Adrenal gland (tissue), 12 donors: ENCODE measurements around the gene SPATA19. TPM values are rescaled to one million over a fixed set of nuclear protein-coding genes. Genes with fewer than 3 reads are reported as not detected.

Experiments used
- DNase-seq, 7 donors: peaks; one replicate each; pipeline ENCODE4 v3.0.0-alpha.2; 2019 to 2020
- H3K27ac ChIP-seq, 5 donors: fragments of 200-600 bp; sonication (generic) in 4 of 5; 1 replicate in 3 of 5; 2 replicates in 2 of 5; pipeline versions ENCODE4 v1.5.1 to v1.8.0; 2016 to 2020; ENCODE audit warnings: mild to moderate bottlenecking in 1 of 5
- H3K27me3 ChIP-seq: fragments of 200-600 bp; 2 replicates; pipeline ENCODE4 v1.8.0; 2021
- H3K36me3 ChIP-seq, 2 donors: fragments of 200-600 bp; replicated peaks in 1 of 2; 1 replicate in 1 of 2; 2 replicates in 1 of 2; pipeline versions ENCODE4 v1.5.1 to v1.8.0; 2018 to 2022
- H3K4me1 ChIP-seq, 2 donors: fragments of 200-600 bp; replicated peaks in 1 of 2; 1 replicate in 1 of 2; 2 replicates in 1 of 2; pipeline versions ENCODE4 v1.5.1 to v1.8.0; 2018 to 2021
- H3K4me3 ChIP-seq, 4 donors: fragments of 200-600 bp; sonication (generic) in 3 of 4; one replicate each; pipeline ENCODE4 v1.5.1; 2016 to 2018
- H3K9me3 ChIP-seq, 3 donors: fragments of 200-600 bp; sonication (generic) in 1 of 3; replicated peaks in 1 of 3; 1 replicate in 2 of 3; 2 replicates in 1 of 3; pipeline versions ENCODE4 v1.5.1 to v1.8.0; 2016 to 2021
- CTCF ChIP-seq, 6 experiments: fragments of 450-650 bp in 4 of 6; fragments of 200-600 bp in 2 of 6; sonication (generic) in 1 of 6; IDR thresholded peaks; 1 replicate in 5 of 6; 2 replicates in 1 of 6; pipeline versions ENCODE4 v1.5.1 to v1.8.0; 2016 to 2021; ENCODE audit warnings: antibody characterized with exemption in 6 of 6, mild to moderate bottlenecking in 2 of 6, moderate library complexity in 1 of 6
- POLR2A ChIP-seq, 2 donors: fragments of 450-650 bp; IDR thresholded peaks; one replicate each; pipeline ENCODE4 v1.6.1; 2017; ENCODE audit warnings: antibody characterized with exemption in 2 of 2, mild to moderate bottlenecking in 2 of 2, moderate library complexity in 1 of 2
- WGBS, 4 donors: extraction: QIAGEN DNeasy Blood & Tissue Kit in 2 of 4; methylation state at CpG; one replicate each; pipeline versions ENCODE4 v1.1.5 to v1.1.7; 2013 to 2017; 5-methylcytosine and 5-hydroxymethylcytosine counted together
- intact Hi-C, 2 donors: fragments of 100-400 bp; cut with DNase I; formaldehyde crosslinking; loops; one replicate each; pipeline versions ENCODE4 v1.14.1 to v1.15.0; 2022 to 2023
- polyA plus RNA-seq, 3 donors: library from polyadenylated mRNA; stranded (reverse); fragments of 200-250 nt in 2 of 3; fragments of 350-450 nt in 1 of 3; fragmentation: Illumina TruSeq in 1 of 3; extraction: RNeasy Lipid Tissue Mini Kit (QIAGEN cat#74804) in 1 of 3; gene quantifications; one replicate each; pipeline ENCODE4 v1.2.3, GENCODE V29; 2013 to 2014
- total RNA-seq, 9 donors: library from RNA; depleted of rRNA in 4 of 9; stranded (reverse); fragments of >200 nt in 4 of 9; fragments of 120-200 nt in 1 of 9; fragmentation: NEBNext Ultra II Directional in 1 of 9; extraction: Animal tissue kit (Norgen Biotek cat#: 25700) in 1 of 9; gene quantifications; one replicate each; pipeline versions ENCODE4 v1.1.0 to v1.2.4, GENCODE V29; 2013 to 2023
- donor health status: healthy with polysubstance abuse.
- donor health status: Bipolar disorder and iron deficiency.
- donor health status: DM: yes; HTN: yes; CAD: no.
- donor health status: DM: no; HTN: no; CAD: no.
- donor health status: DM: no; HTN: no; CAD: no.
- donor health status: DM: yes; HTN: yes; CAD: no.

SPATA19 gene
- total and polyA plus RNA-seq, 12 donors, result not detected

DNA sequence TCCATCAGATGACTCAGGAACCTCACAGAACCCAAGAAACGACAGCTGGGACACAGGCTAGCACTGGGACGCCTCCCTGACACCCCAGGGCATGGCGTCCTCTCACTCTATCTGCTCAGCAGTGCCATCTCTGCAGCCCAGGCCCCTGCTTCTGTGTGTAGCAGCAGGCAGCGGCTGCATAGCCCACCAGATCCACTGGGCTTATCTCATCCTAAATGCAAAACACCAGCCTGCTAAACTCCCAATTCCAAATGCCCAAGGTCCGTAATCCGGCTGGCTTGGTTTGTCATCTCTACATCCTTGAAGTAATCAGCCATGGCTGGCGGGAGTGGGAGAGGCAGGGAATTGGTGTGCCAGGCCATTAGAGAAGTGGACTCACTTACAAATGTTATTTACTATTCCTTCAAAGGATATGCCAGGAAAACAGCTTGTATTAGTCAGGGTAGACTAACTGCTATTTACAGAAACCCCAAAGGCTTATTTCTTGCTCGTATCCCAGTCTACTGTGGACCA is 30.7 kb downstream of the SPATA19 start:
- WGBS, 4 donors, result 52 to 59% (median 55%) methylated on average over 7 to 8 of the region's 8 CpGs
- no peak for TF ChIP-seq CTCF (IDR thresholded peaks at IDR 0.05)
- no peak for TF ChIP-seq POLR2A (IDR thresholded peaks at IDR 0.05)
- Histone ChIP-seq H3K4me1 (no peaks in the 10 kb centered on the region), H3K4me3 (no peak overlapping the region), H3K36me3 (no peaks in the 10 kb centered on the region), H3K27ac (no peak overlapping the region), H3K9me3 (no peaks in the 10 kb centered on the region), H3K27me3 (no peaks in the 10 kb centered on the region)
- DNase-seq, result no peak
- intact Hi-C loops, result no loop called here

GRCh38 chr11:133811850-133812685 is 33.2 kb downstream of the SPATA19 start:
- no peaks in the 10 kb centered on the region for H3K36me3 ChIP-seq
- H3K4me3 ChIP-seq, result no peak overlapping the region
- no peak for DNase-seq
- no peaks in the 10 kb centered on the region for H3K9me3 ChIP-seq
- H3K27me3 ChIP-seq, result no peaks in the 10 kb centered on the region
- 52 to 69% (median 59%) methylated on average over 10 of the region's 10 CpGs for WGBS, 4 donors
- intact Hi-C loops, result no loop called here
- no peak for TF ChIP-seq POLR2A (IDR thresholded peaks at IDR 0.05)
- TF ChIP-seq CTCF (IDR thresholded peaks at IDR 0.05), result no peak
- no peaks in the 10 kb centered on the region for H3K4me1 ChIP-seq
- no peak overlapping the region for H3K27ac ChIP-seq

DNA sequence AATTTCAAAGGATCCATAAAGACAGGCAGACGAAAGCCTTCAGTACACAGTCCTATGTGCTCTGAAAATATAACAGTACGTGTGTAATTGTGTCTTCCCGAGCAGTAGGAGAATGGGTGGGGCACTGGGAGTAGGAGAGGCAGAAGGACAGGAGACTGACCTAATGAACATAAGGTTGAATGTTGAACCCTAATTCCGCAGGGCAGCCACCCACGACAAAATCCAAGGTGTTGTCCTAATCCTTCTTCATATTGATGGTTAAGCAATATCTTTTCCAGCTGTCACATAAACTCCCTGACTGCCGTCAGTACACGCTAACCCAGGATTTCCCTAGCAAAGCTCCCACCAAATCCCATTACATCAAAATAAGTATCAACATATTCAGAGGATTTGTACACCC is 34.5 kb downstream of the SPATA19 start:
- no peaks in the 10 kb centered on the region for H3K4me1 ChIP-seq
- TF ChIP-seq POLR2A (IDR thresholded peaks at IDR 0.05) (no peak), CTCF (IDR thresholded peaks at IDR 0.05) (no peak)
- WGBS, 4 donors, result 70 to 80% (median 76%) methylated on average over 7 of the region's 7 CpGs
- no peaks in the 10 kb centered on the region for H3K27me3 ChIP-seq
- no peak overlapping the region for H3K4me3 ChIP-seq
- H3K27ac ChIP-seq, result no peak overlapping the region
- H3K36me3 ChIP-seq, result no peaks in the 10 kb centered on the region
- no peak for DNase-seq
- H3K9me3 ChIP-seq, result no peaks in the 10 kb centered on the region
- intact Hi-C loops, result no loop called here

- no peak for DNase-seq
- intact Hi-C loops, result no loop called here
- 49 to 61% (median 52%) methylated on average over 23 of the region's 23 CpGs for WGBS, 4 donors
- Histone ChIP-seq H3K27me3 (no peaks in the 10 kb centered on the region), H3K4me3 (no peak overlapping the region), H3K27ac (no peak overlapping the region), H3K9me3 (no peaks in the 10 kb centered on the region), H3K36me3 (no peaks in the 10 kb centered on the region), H3K4me1 (no peaks in the 10 kb centered on the region)
- no peak for TF ChIP-seq POLR2A (IDR thresholded peaks at IDR 0.05)
- no peak for TF ChIP-seq CTCF (IDR thresholded peaks at IDR 0.05)
Observed at GRCh38 chr11:133809569-133810491, 35.5 kb downstream of the SPATA19 start.
